Endothelial cell of umbilical vein (primary cell): ENCODE measurements around the gene PNPLA2. TPM values are rescaled to one million over a fixed set of nuclear protein-coding genes. Genes with fewer than 3 reads are reported as not detected.

ENCODE experiments used
- BruUV-seq: library from RNA; stranded (reverse); fragments of 400-500 nt; replicated peaks from 2 replicates; lab custom pipeline; 2021; lab: Mats Ljungman, UMichigan
- CTCF ChIA-PET: fragments of 300-600, 350-600 bp; sonication (Branson Sonifier 250); formaldehyde crosslinking; loops from one replicate; lab custom pipeline; 2021; ENCODE audit warnings: antibody characterized with exemption, inconsistent platforms; lab: Charles Lee
- POLR2A ChIA-PET: fragments of 300-600, 350-600 bp; sonication (Branson Sonifier 250); formaldehyde crosslinking; loops from one replicate; lab custom pipeline; 2021; ENCODE audit warnings: antibody characterized with exemption, inconsistent platforms; lab: Charles Lee
- DNase-seq: peaks from one replicate; pipeline ENCODE4 v3.0.0-alpha.2; 2011; ENCODE audit warnings: low read depth, low spot score
- FAIRE-seq: peaks from 2 replicates; lab custom pipeline; 2011; peaks lifted over from hg19 to GRCh38; lab: Jason Lieb, UNC
- H2AFZ ChIP-seq: 2 replicates; pipeline ENCODE4 v1.6.0; 2012; ENCODE audit warnings: low read depth, low read length, control low read depth, inconsistent platforms
- H3K27ac ChIP-seq: 2 replicates; pipeline ENCODE4 v1.5.1; 2011; ENCODE audit warnings: low read depth, mild to moderate bottlenecking, control low read depth, low read length, moderate library complexity; ENCODE audit not compliant: insufficient read depth
- H3K27me3 ChIP-seq, 2 experiments: 2 replicates each; pipeline versions ENCODE4 v1.6.0 to v1.6.1; 2011; ENCODE audit warnings: low read length in 2 of 2, mixed read lengths in 1 of 2; ENCODE audit not compliant: control insufficient read depth in 2 of 2, insufficient read depth in 2 of 2
- H3K36me3 ChIP-seq, 2 experiments: 2 replicates in 1 of 2; 3 replicates in 1 of 2; pipeline ENCODE4 v1.5.1; 2011; ENCODE audit warnings: low read length in 2 of 2, mild to moderate bottlenecking in 1 of 2, moderate library complexity in 1 of 2; ENCODE audit not compliant: control insufficient read depth in 2 of 2, insufficient read depth in 2 of 2; ENCODE audit errors: extremely low read depth in 1 of 2
- H3K4me1 ChIP-seq: 3 replicates; pipeline ENCODE4 v1.5.1; 2011; ENCODE audit warnings: mild to moderate bottlenecking, low read length; ENCODE audit not compliant: control insufficient read depth, insufficient read depth; ENCODE audit errors: extremely low read depth
- H3K4me2 ChIP-seq: 2 replicates; pipeline ENCODE4 v1.6.1; 2011; ENCODE audit warnings: low read length, control low read depth, mixed read lengths; ENCODE audit not compliant: insufficient read depth
- H3K4me3 ChIP-seq, 3 experiments: fragments of 200-600 bp in 1 of 3; sonication (generic), shearing (Covaris generic) in 1 of 3; replicated peaks in 1 of 3; 2 replicates each; pipeline ENCODE4 v1.5.1; 2011 to 2016; ENCODE audit warnings: control low read depth in 3 of 3, low read length in 3 of 3, mild to moderate bottlenecking in 2 of 3, inconsistent platforms in 1 of 3, low read depth in 1 of 3, moderate library complexity in 1 of 3; ENCODE audit not compliant: insufficient read depth in 1 of 3
- H3K79me2 ChIP-seq: 2 replicates; pipeline ENCODE4 v1.6.0; 2012; ENCODE audit warnings: low read length, inconsistent platforms; ENCODE audit not compliant: control insufficient read depth, insufficient read depth
- H3K9ac ChIP-seq: replicated peaks from 2 replicates; pipeline ENCODE3; 2011; ENCODE audit warnings: low read length, control low read depth; ENCODE audit not compliant: insufficient read depth; ENCODE audit errors: extremely low read depth
- H3K9me1 ChIP-seq: replicated peaks from 3 replicates; pipeline ENCODE4 v1.6.0; 2011; ENCODE audit warnings: mild to moderate bottlenecking, low read length; ENCODE audit not compliant: control insufficient read depth, insufficient read depth; ENCODE audit errors: extremely low read depth
- H3K9me3 ChIP-seq: replicated peaks from 2 replicates; pipeline ENCODE4 v1.5.1; 2012; ENCODE audit warnings: low read length, inconsistent platforms; ENCODE audit not compliant: control insufficient read depth, insufficient read depth
- H4K20me1 ChIP-seq: replicated peaks from 2 replicates; pipeline ENCODE3; 2011; ENCODE audit warnings: mild to moderate bottlenecking, low read length; ENCODE audit not compliant: control insufficient read depth, insufficient read depth; ENCODE audit errors: extremely low read depth
- EZH2 ChIP-seq: IDR thresholded peaks from 2 replicates; pipeline ENCODE4 v1.6.1; 2012; ENCODE audit warnings: borderline replicate concordance, low read depth, mild to moderate bottlenecking, moderate library complexity, low read length, inconsistent platforms; ENCODE audit not compliant: severe bottlenecking
- FOS ChIP-seq: IDR thresholded peaks from 2 replicates; pipeline ENCODE4 v1.6.1; 2011; ENCODE audit warnings: mild to moderate bottlenecking, low read length, moderate library complexity, borderline replicate concordance; ENCODE audit not compliant: insufficient read depth
- GATA2 ChIP-seq: IDR thresholded peaks from 2 replicates; pipeline ENCODE4 v1.7.0; 2011; ENCODE audit warnings: low read depth, mild to moderate bottlenecking, moderate library complexity, mixed read lengths, low read length; ENCODE audit not compliant: insufficient read length, insufficient read depth
- JUN ChIP-seq: IDR thresholded peaks from 2 replicates; pipeline ENCODE4 v1.6.1; 2011; ENCODE audit warnings: borderline replicate concordance, low read depth; ENCODE audit not compliant: insufficient read length, insufficient read depth
- MAX ChIP-seq: IDR thresholded peaks from 2 replicates; pipeline ENCODE4 v1.6.1; 2011; ENCODE audit not compliant: insufficient read depth, insufficient read length
- MYC ChIP-seq: IDR thresholded peaks from one replicate; pipeline ENCODE4 v1.6.1; 2011; ENCODE audit warnings: mild to moderate bottlenecking, low read depth, low read length
- POLR2A ChIP-seq: IDR thresholded peaks from 2 replicates; pipeline ENCODE4 v1.6.1; 2012; ENCODE audit warnings: low read depth, mild to moderate bottlenecking, control low read depth, low read length
- POLR2AphosphoS5 ChIP-seq: IDR thresholded peaks from 2 replicates; pipeline ENCODE4 v1.6.1; 2012; ENCODE audit warnings: low read depth, mild to moderate bottlenecking, control low read depth, low read length, moderate library complexity; ENCODE audit not compliant: insufficient read depth
- dilution Hi-C: fragments of 300-500 bp; cut with MboI; formaldehyde crosslinking; loops from one replicate; pipeline ENCODE4 v1.15.0; 2019; ENCODE audit warnings: low sequenced_read_pairs; ENCODE audit not compliant: extremely low pct_ligation_motif_present
- intact Hi-C: fragments of 100-400 bp; cut with micrococcal nuclease; formaldehyde crosslinking; loops from one replicate; pipeline ENCODE4 v1.10.0; 2022
- polyA plus RNA-seq, 4 experiments: library from polyadenylated mRNA; depleted of rRNA in 3 of 4; stranded (reverse) in 3 of 4; unstranded in 1 of 4; fragments of >200 nt; gene quantifications; 2 replicates each; pipeline versions ENCODE4 v1.2.1 to v1.2.3, GENCODE V29; 2011 to 2012; ENCODE audit warnings: missing spikeins in 1 of 4
- total RNA-seq: library from RNA; stranded (reverse); gene quantifications from 2 replicates; pipeline ENCODE4 v1.2.3, GENCODE V29; 2021
- TF ChIP-seq, protein P1 (sequence below), 2 donors: IDR thresholded peaks; 1 replicate in 1 of 2; 2 replicates in 1 of 2; pipeline ENCODE4 v1.5.1; 2011; ENCODE audit warnings: low read length in 2 of 2, mild to moderate bottlenecking in 2 of 2, moderate library complexity in 2 of 2, control low read depth in 1 of 2, inconsistent platforms in 1 of 2, low read depth in 1 of 2; ENCODE audit not compliant: insufficient read depth in 1 of 2; ENCODE audit errors: extremely low read depth in 1 of 2

Gene PNPLA2
- total and polyA plus RNA-seq, 2 donors (not counting 3 experiments of a cell fraction or from before 2014, with no cell fraction given) = 73.1 to 75.6 TPM

GRCh38 chr11:824292-824880, 5.7 kb downstream of the PNPLA2 start:
- H3K79me2 ChIP-seq = peaks cover 19% of the 10 kb centered on the region
- H3K4me3 ChIP-seq = no peak overlapping the region
- FAIRE-seq (no peak), DNase-seq (no peak)
- no peak overlapping the region for H3K4me2 ChIP-seq
- BruUV-seq = TSS peak; percentile 14
- no peaks in the 10 kb centered on the region for H3K9me3 ChIP-seq
- no peaks in the 10 kb centered on the region for H3K9me1 ChIP-seq
- no peaks in the 10 kb centered on the region for H4K20me1 ChIP-seq
- intact Hi-C loops = no loop called here
- no peak for TF ChIP-seq FOS
- TF ChIP-seq POLR2AphosphoS5 = no peak
- no peak for TF ChIP-seq MYC
- no peak for TF ChIP-seq MAX
- no peak for TF ChIP-seq POLR2A
- TF ChIP-seq, protein P1, sequence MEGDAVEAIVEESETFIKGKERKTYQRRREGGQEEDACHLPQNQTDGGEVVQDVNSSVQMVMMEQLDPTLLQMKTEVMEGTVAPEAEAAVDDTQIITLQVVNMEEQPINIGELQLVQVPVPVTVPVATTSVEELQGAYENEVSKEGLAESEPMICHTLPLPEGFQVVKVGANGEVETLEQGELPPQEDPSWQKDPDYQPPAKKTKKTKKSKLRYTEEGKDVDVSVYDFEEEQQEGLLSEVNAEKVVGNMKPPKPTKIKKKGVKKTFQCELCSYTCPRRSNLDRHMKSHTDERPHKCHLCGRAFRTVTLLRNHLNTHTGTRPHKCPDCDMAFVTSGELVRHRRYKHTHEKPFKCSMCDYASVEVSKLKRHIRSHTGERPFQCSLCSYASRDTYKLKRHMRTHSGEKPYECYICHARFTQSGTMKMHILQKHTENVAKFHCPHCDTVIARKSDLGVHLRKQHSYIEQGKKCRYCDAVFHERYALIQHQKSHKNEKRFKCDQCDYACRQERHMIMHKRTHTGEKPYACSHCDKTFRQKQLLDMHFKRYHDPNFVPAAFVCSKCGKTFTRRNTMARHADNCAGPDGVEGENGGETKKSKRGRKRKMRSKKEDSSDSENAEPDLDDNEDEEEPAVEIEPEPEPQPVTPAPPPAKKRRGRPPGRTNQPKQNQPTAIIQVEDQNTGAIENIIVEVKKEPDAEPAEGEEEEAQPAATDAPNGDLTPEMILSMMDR (IDR thresholded peaks at IDR 0.05; ENCODE audit: extremely low read depth in 1 of 2, insufficient read depth in 1 of 2, low read depth in 1 of 2, low read length in 2 of 2) = no peak
- TF ChIP-seq EZH2 = no peak
- no peak for TF ChIP-seq JUN
- TF ChIP-seq GATA2 = no peak
- ChIA-PET CTCF (no interaction called here), POLR2A (no interaction called here)
- H3K36me3 ChIP-seq = peaks cover 4 to 17% of the 10 kb centered on the region in 2 experiments
- H3K27ac ChIP-seq = no peak overlapping the region
- H3K4me1 ChIP-seq = peaks cover 37% of the 10 kb centered on the region
- no peak overlapping the region for H2AFZ ChIP-seq
- no peaks in the 10 kb centered on the region for H3K27me3 ChIP-seq
- H3K9ac ChIP-seq = no peak overlapping the region
- dilution Hi-C loops = no loop called here
